Measurements from ENCODE around the gene TBRG4.
"Not testable (repeated sequence)": the region's sequence is repeated elsewhere in the genome, so short reads cannot be mapped to it uniquely, and the experiment has no call there.

TBRG4 gene

DNA sequence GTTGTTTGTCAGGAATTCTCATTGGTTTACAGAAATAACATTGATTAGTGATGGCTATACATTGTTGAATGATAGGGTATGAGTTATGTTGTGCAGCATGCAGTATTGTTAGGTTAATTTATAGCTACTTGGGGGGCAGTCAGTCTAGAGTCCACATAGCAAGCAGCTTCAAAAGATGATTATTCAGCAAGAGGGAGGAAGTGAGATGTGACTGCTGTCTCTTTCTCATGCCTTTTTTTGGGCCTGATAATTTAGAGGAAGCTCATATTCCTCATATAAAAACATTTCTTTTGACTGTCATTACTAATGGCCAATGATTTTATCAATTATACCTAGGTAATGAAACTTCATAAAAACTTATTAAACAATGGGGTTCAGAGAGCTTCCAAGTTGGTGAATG, 3.4 kb upstream of the TBRG4 start:
- DNase-seq, result no peak

DNA sequence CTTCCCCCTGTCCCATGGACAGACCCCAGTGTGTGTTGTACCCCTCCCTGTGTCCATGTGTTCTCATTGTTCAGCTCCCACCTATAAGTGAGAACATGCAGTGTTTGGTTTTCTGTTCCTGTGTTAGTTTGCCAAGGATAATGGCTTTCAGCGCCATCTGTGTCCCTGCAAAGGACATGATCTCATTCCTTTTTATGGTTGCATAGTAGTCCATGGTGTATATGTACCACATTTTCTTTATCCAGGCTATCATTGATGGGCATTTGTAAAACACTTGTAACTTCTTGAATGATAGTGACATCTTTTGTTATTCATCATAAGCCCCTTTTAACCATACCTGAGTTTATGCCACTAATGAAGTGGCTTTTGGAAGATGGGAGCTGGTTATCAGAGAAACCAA, 2.8 kb upstream of the TBRG4 start:
- not testable (repeated sequence) for DNase-seq

DNA sequence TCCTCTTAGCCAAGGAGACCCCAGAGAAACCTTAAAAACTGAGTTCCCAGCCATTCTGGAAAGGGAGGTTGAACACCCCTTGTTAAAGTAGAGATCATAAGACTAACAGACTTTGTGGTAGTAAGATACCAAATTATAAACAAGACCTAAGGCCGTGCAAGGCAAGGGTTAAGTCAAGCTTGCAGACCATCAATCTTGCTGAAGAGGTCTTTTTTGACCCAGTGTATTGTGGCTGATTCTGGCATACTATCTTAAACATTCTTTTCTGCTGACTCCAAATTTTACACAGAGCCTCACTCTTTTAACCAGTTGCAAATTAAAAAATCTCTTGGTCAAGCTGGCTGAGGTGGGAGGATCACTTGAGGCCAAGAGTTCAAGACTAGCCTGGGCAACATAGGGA, 1.2 kb upstream of the TBRG4 start:
- no peak for DNase-seq

DNA sequence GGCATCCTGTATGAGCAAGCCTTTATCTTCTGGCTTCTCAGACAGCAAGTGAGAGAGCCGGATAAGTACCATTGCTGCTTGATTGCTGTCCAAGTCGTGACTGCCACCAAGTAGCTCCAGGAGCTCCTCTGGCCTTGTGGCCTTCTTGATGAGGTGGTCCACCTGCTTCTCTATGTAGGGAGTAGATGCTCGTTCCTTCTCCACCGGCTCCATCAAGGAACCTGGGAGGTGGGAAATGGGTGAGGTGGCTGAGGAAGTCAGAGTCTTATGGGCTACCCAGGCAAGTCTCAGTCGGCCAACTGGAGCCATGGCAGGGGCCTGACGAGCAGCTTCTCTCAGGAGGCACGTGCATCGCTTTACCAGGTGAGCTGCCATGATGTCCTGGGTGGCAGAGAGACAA, 2.6 kb downstream of the TBRG4 start:
- DNase-seq, result no peak

DNA sequence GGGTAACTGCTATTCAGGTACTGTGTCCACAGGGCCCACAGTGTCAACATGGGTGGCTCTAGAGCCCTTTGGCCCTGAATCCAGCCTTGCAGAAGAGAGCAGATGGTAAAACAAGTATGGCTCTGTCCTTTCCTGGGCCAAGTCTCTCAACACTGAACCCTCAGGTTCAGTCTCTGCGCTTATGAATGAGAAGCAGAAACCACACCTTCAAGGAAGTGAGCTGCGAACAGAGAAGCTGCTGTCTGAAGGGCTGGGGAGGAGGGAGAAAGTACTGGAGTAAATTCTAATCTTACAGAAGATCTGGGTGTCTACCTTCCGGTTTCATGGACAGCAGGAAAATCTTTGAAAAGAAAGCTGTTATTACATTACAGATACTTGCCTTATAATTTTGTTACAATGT, 4.1 kb downstream of the TBRG4 start:
- no peak for DNase-seq

DNA sequence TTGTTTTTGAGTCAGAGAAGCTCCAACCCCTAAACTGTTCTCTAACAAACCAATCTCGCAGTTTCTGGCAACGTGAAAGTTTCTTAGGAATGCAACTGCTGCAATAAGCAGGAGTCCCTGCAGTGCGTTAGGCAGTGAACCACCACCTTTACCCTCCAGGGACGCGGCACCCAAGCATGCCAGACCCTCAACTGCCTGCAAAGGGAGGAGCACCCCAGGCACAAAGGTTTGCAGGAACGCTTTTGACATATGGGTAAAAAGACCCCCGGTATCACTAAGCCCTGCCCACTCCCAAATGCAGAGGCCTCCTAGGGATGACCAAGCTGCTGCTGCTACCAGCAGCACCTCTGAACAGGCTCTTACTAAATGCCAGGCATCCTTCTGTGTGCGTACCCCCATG, 4.7 kb downstream of the TBRG4 start:
- no peak for DNase-seq

DNA sequence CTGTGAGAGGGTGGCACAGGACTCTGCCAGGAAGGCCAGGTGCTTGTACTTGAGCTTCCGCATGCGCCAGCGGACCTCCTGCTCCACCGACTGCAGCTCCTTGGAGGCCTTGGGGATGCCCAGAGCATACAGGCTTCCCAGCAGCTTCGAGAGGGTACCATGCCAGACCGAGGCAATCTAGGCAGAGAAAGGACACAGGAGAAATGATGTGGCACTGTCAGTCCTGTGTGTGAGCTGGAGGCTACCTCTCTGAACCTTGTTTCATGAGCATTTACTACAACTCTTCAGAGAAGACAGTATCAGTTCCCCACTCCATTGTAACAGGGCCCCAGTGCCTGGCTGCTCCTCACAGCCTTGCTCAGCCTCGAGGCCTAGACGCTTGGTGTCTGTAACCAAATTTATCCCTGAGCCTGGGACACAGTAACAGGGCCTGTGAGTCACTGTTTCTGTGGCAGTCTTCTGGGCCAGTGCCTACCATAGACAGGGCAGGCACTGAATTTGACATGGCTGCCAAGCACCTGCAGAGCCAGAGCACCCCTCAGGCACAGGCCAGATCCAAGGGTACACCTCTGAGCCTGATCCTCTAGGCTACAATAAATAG, 5.8 kb downstream of the TBRG4 start:
- no peak for DNase-seq

DNA sequence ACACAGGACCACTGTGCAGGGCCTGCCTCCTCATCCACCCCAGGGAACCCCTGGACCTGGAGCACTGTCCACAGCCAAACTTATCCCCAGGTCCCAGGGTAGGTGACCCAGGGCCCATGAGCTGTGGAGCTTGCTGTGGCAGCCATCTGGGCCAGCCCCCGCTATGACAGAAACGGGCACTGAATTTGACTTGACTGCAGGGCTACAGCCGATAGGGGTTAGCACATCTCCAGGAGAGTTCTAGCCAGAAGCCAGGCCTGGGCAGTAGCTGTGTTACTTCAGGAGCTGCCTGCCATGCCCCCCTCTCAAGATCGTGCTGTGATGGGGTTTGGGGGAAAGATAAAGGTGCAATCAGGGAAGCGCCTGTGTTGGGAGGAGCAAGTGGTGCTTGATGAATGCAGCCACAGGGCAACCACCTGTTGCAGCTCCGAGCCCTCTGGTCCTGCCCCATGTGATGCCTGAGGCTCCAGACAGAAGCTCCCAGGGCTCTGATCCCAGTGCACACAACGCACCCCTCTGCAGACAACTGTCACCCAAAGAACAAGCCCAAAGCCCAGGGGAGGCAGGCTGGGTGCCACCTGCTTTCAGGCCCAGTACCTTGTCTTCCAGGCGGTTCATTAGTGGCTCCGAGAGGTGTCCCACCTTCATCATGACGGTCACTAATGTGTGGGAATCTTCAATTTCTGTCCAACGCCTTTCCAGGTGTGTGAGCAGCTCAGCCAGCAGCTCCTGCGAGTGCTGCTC, 6.5 kb downstream of the TBRG4 start:
- DNase-seq, result no peak

DNA sequence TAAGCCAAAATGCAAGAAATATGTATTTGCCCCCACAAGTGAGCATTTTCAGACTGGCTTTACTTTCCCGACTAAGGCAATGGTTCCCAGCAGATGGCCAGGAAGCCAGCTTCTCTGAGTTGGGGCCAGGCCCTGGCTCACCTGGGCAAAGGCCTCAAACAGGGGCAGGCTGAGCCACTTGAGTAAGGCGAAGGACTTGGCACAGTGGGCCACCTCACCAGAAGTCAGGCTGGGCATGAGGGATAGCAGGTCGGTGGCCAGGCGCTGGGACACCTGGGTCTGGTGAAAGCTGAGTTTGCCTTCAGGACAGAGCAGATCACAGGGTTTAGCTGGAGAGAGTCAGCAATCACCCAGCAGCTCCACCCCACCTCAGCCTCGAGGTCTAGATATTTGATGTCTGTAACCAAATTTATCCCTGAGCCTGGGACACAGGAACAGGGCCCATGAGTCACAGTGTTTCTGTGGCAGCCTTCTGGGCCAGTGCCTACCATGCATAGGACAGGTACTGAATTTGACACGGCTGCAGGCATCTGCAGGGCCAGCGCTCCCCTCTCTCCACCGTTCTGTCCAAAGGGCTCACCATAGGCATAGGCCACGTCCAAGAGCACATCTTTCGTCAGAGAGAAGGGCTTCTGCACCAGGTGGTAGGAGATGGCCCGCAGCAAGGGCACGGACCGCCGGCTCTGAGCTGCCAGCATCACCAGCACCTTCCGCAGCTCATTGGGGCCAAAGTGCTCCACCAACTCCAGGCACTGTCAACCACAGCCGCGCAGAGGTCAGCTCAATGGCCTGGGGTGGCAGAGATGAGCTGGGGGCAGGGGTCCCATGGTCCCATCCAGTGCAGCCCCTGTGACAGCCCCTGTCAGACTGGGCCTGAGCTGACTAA, 7.3 kb downstream of the TBRG4 start:
- no peak for DNase-seq

DNA sequence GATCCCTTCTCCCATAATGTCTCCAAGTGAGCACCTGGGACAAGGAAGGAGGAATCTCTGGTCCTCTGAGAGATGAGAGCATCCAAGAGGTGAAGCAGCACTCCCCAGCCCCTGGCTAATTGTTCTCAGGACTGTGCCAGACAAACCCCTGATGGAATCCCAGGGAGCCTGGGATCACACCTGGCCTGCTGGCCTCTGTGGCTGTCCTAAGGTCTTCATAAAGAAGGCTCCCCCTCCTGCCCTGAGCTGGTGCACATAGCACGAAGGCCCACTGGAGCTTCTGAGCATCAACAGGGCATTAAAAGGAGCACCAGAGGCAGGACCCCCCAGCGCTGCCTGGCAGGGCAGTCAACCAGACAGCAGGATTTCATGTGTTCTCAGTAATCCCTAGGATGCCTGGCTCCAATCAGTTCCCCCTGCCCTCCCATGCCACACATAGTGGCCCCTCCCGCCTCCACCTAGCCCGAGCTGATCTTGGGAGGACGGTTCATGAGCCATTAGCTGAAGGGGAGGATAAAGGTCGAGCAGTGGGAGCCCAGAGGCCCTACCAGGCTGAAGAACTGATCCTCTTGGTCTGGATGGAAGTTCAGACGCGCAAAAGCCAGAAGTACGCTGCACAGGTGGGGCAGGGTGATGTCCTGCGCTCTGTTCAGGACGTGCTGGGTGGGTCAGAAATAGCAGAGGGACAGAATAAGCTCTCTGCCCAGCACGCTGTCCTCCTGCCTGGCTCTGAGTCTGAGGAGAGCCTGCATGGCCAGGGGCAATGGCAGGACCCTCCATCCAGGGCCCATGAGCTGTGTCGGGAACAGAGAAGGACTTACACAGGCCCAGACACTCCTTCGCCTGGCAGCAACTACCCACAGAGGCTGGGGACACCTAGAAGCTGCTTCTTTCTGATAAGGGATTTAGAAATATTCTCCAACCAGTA, 8.4 kb downstream of the TBRG4 start:
- no peak for DNase-seq

DNA sequence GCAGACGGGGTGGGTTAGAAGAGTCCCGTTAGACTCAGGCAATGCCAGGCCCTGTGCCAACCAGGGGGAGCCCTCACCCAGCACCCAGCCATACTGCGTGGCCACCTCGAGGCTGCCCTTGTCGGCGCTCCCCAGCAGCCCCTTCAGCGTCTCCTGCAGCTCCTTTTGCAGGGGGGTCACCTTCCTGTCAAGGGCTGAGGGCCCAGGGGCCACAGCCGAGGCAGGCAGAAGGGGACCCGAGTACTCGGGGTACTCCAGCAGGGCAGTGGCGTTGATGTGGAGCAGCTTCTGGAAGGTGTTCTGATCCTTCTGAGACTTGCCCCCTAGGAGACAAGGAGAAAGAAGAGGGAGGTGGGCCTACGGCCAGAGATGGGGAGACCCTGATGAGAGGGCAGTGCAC, 9.7 kb downstream of the TBRG4 start:
- DNase-seq, result no peak

DNA sequence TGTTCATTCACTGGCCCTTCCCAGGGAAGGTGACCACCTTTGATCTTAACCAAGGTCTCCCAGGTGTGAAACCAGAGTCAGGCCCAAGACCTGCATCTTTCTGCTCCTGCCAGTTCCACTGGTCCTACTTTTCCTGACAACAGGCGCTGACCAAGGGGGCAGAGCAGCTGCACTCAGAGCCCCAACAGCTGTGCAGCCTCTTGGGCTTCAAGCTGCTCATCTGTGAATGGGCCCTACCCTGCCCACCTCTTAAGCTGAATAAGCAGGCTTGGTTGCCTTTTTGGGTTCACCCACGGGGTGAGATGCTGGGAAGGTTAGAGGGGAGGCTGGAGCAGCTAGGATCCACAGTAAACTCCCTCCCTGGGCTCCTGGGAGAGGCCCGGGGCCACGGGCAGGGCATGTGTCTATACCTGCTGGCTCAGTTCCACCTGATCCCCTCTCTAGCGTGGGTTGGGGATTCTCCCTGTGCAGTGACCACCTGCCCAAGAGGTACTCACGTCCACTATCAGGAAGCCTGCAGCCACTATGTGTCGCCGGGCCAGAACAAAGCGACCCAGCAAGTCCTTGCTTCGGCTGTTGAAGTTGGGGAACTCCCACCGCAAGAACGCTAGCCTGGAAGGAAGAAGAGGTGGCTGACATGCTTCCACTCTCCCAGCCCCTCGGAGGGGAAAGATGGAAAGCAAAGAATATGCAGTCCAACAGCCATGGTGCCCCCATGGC, 10.6 kb downstream of the TBRG4 start:
- no peak for DNase-seq

DNA sequence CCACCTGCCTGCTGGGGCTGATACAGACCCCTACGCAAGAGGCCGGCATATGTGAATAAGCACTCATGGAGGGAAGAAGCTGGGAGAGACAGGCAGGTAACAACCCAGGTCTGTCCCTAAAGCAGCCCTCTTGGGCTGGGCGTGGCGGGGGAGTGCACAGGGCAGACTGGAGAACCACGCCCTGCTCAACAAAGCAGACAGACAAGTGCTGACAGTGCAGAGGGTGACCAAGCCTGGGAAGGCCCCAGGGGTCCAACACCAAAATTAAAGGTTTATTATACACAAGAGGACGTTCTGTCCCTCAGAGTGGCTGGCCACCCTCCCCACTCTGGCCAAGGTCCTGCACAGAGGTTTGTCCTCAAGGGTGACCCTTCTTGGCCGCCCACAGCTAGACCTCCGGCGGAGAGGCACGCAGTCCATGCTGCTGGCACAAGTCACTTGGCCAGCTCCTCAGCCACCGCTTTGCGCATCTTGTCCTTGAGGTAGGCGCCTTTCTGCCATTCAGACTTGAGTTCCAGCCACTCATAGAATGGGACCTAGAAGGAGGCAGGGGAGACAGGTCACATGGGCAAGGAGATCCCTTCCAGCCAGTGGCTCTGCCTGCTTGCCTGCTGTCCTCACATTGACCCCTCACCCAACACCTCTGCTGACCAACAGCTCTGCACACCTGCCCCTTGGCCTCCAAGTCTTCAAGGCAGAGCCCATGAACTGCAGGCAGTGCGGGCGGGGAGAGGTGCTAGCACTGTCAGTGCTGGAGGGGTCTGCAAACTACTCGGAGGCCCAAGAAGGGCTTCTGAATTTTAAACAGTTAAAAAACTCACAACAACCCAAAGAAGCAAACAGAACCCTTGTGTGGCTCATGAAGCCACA, 11.4 kb downstream of the TBRG4 start:
- no peak for DNase-seq

DNA sequence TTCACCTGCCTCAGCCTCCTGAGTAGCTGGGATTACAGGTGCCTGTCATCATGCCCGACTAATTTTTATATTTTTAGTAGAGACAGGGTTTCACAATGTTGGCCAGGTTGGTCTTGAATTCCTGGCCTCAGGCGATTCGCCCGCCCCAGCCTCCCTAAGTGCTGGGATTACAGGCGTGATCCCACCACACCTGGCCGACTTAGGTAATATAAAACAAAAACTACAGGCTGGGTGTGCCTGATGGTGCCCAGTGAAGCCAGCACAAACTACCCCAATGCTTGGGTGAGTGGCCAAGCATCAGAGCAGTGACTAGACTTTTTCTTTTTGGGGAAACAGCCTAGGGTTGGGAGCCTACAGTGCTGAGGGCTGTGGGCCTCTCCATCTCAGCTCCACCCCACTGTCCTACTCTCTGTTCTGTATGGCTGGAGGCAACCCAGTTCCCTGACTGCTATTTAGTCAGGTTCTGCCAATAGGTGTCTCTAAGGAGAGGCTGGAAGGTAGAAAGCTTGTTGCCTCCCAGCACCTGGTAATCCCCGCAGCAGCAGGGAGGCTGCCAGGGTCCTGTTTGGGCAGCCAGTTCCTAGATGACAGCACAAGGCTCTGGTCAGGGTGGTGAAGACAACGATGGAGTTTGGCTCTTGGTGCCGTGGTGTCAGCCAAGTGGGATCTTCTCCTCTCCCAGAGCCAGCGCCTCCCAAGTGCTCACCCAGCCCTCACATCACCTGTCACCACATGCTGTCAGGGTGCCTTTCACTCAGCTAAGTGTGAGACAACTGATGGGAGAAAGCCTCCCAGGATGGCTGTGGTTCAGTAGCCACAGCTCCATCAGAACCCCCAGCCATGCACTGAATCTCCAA, 12.3 kb downstream of the TBRG4 start:
- DNase-seq, result no peak

DNA sequence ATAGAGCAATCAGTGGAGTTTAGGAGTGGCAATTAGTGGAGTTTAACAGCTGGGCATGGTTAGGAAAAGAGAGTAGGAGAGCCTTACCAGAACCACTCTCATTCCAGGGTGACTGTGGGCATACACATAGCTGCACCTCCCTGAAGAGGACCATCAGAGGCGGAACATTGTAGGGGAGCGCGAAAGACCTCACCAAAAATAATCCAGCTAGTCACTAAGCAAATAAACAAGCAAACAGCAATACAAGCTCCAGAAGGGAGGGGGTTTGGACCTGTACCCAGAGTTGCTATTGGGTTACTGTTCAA, 18.6 kb downstream of the TBRG4 start:
- no peak for DNase-seq

DNA sequence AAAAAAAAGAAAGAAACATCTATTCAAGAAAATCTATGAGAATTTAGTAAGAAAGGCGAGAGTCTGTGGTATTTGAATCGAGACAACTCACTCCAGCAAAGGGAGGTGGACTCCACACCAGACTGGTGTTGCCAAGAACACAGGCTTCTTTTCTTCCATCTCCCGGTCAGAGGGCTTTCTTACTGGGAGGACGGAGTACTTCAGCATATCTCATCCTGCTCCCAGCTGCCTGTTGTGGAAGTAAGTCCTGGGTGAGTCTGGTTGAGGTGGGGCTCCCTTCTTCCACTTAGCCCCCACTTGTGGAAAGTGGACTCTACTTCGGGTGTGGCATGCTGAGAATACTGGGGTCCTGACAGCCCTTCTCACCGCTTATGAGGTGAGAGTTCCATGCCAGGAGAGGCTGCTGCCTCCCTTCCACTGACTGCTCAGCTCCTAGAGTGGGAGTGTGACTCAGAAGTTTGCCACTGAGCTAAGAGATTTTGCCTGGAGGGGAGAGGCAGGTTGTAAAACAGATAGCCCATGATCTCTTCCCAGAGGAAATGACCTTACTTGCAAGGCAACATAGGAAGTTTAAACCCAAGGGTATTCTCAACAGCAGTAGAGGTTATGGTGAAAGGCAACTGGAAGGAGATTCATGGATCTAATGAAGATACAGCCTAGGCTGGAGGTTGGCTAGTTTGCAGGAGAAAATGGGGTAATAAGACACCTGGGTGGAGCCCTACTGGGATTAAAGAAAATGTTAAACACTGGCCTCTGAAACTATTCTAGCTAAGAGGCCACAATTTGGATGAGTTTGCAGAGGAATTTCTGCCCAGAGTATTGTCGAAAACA, 19.2 kb downstream of the TBRG4 start:
- DNase-seq, result no peak

DNA sequence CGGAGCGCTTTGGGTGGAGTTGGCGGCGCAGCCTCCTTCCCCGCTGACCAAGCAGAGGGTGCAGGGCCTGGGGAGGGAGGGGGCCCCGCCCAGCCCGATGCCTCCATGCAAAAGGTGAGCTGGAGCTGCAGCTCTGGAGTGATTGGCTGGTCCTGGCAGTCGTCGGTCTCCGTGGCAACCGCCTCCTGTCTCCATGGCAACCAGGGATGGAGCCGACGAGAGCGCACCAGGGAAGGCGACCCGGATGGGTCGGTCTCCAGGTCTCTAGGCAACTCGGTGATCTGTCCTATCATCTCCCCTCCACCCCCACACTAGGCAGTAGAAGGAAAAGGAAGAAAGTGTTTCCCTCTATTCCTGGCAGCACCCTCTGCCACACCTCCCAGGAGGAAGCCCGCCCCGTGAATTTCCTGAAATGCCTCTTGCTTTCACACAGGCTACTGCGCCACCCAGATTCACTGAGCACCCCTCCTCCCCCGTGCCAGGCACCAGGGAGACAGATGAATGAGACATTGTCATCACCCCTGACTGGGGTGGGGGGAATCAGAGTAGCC, 22.1 kb downstream of the TBRG4 start:
- DNase-seq, result peak; percentile 58

DNA sequence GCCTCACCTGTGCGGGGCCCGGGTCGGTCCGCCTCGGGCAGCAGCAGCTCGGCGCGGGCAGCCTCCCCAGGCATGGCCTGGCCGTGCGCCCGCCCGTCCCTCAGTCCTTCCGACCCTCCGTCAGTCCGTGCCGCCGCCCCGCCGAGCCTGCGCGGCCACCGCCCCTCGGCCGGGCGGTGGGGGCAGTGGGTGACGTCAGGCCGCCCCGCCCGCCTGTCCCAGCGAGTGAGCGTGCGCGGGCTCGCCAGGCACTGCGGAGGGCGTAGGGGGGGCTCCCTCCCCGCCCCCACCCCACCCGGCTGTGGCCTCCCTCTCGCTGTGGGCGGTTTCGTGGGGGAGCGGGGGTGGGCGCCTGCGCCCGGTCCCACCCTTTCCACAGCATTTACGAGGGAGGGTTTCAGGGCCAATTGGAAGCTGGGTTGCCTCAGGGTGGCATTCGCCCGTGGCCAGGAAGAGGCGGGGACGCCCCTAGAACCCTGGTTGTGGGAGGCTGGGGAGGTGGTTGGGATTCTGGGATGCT, 22.6 kb downstream of the TBRG4 start, which contains the start of gene NACAD:
Gene NACAD (minus strand): TSS at position 149 of the 520 bp plus-strand sequence. CDS start 75 bp downstream, at position 74.
- DNase-seq, result peak; percentile 17

Data from CD4-positive, alpha-beta T cell treated with Interleukin-6 for 4 hours (primary cell).